PC-9 (cell line): ENCODE results near the gene CDO1.
"Not testable (repeated sequence)": the region's sequence is repeated elsewhere in the genome, so short reads cannot be mapped to it uniquely, and the experiment has no call there.

Experiments used
- EZH2 ChIP-seq: fragments of 200-600 bp; sonication (generic); IDR thresholded peaks from 2 replicates; pipeline ENCODE4 v1.8.0; 2017; ENCODE audit warnings: antibody characterized with exemption, low read depth
- TF ChIP-seq, protein P1 (sequence below): fragments of 200-600 bp; sonication (generic); conservative IDR thresholded peaks from 2 replicates; pipeline ENCODE4 v1.6.1; 2017; ENCODE audit warnings: mixed run types, antibody characterized with exemption, mild to moderate bottlenecking, moderate library complexity

DNA sequence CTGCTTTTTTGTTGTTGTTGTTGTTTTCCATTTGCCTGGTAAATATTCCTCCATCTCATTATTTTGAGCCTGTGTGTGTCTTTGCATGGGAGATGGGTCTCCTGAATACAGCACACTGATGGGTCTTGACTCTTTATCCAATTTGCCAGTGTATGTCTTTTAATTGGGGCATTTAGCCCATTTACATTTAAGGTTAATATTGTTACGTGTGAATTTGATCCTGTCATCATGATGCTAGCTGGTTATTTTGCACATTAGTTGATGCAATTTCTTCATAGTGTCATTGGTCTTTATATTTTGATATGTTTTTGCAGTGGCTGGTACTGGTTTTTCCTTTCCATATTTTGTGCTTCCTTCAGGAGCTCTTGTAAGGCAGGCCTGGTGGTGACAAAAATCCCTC, 8.5 kb upstream of the CDO1 start:
- TF ChIP-seq, protein P1, sequence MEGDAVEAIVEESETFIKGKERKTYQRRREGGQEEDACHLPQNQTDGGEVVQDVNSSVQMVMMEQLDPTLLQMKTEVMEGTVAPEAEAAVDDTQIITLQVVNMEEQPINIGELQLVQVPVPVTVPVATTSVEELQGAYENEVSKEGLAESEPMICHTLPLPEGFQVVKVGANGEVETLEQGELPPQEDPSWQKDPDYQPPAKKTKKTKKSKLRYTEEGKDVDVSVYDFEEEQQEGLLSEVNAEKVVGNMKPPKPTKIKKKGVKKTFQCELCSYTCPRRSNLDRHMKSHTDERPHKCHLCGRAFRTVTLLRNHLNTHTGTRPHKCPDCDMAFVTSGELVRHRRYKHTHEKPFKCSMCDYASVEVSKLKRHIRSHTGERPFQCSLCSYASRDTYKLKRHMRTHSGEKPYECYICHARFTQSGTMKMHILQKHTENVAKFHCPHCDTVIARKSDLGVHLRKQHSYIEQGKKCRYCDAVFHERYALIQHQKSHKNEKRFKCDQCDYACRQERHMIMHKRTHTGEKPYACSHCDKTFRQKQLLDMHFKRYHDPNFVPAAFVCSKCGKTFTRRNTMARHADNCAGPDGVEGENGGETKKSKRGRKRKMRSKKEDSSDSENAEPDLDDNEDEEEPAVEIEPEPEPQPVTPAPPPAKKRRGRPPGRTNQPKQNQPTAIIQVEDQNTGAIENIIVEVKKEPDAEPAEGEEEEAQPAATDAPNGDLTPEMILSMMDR, result not testable (repeated sequence)
- TF ChIP-seq EZH2, result not testable (repeated sequence)
